ENCODE results near the gene CCDC34. TPM values are rescaled to one million over a fixed set of nuclear protein-coding genes. Genes with fewer than 3 reads are reported as not detected.

Gene CCDC34
- total RNA-seq, 2 donors from 2014 or later: 2.6 TPM; not detected in 1

GRCh38 chr11:27403195-27403594, 40.2 kb upstream of the CCDC34 start:
- no peak for DNase-seq (ENCODE audit: low spot score)
- H3K27me3 ChIP-seq: no peaks in the 10 kb centered on the region
- TF ChIP-seq CTCF (IDR thresholded peaks at IDR 0.05): no peak
- no peaks in the 10 kb centered on the region for H3K9me3 ChIP-seq
- no peak overlapping the region for H3K4me3 ChIP-seq
- peaks cover 0 to 20% of the 10 kb centered on the region in 2 donors for H3K4me1 ChIP-seq
- H3K36me3 ChIP-seq: no peaks in the 10 kb centered on the region
- no peak overlapping the region for H3K27ac ChIP-seq

- Histone ChIP-seq H3K4me1 (peaks cover 0 to 27% of the 10 kb centered on the region in 2 donors), H3K4me3 (no peak overlapping the region), H3K27ac (no peak overlapping the region), H3K36me3 (no peaks in the 10 kb centered on the region), H3K27me3 (no peaks in the 10 kb centered on the region), H3K9me3 (no peaks in the 10 kb centered on the region)
- no peak for TF ChIP-seq CTCF (IDR thresholded peaks at IDR 0.05)
- no peak for DNase-seq (ENCODE audit: low spot score)
These were observed 39.4 kb upstream of the CCDC34 start for GRCh38 chr11:27402450-27402849.

GRCh38 chr11:27401833-27402316, 38.9 kb upstream of the CCDC34 start:
- no peak for TF ChIP-seq CTCF (IDR thresholded peaks at IDR 0.05)
- Histone ChIP-seq H3K4me1 (peaks cover 0 to 32% of the 10 kb centered on the region in 2 donors), H3K36me3 (no peaks in the 10 kb centered on the region), H3K4me3 (no peak overlapping the region), H3K27me3 (no peaks in the 10 kb centered on the region), H3K9me3 (no peaks in the 10 kb centered on the region), H3K27ac (no peak overlapping the region)
- DNase-seq (ENCODE audit: low spot score): no peak

- Histone ChIP-seq H3K27me3 (no peaks in the 10 kb centered on the region), H3K27ac (no peak overlapping the region), H3K4me1 (peaks cover 0 to 34% of the 10 kb centered on the region in 2 donors), H3K9me3 (no peaks in the 10 kb centered on the region), H3K36me3 (no peaks in the 10 kb centered on the region), H3K4me3 (no peak overlapping the region)
- DNase-seq (ENCODE audit: low spot score): no peak
- TF ChIP-seq CTCF (IDR thresholded peaks at IDR 0.05): no peak
These were observed 38.3 kb upstream of the CCDC34 start for GRCh38 chr11:27401280-27401832.

- TF ChIP-seq CTCF (IDR thresholded peaks at IDR 0.05): no peak
- peaks cover 0 to 42% of the 10 kb centered on the region in 2 donors for H3K4me1 ChIP-seq
These were observed 35.4 kb upstream of the CCDC34 start for GRCh38 chr11:27398400-27398770.

More at GRCh38 chr11:27398400-27398770, 35.4 kb upstream of the CCDC34 start:
- no peak for DNase-seq (ENCODE audit: low spot score)
- Histone ChIP-seq H3K27ac (no peak overlapping the region), H3K36me3 (no peaks in the 10 kb centered on the region), H3K27me3 (no peaks in the 10 kb centered on the region), H3K4me3 (no peak overlapping the region), H3K9me3 (no peaks in the 10 kb centered on the region)

Measured in right atrium auricular region (tissue), 2 donors.